OCI-LY1 (cell line): ENCODE results near the gene TPSD1.

Experiments used
- H2AFZ ChIP-seq: fragments of 200-600 bp; sonication (generic), shearing (Covaris generic); 2 replicates; pipeline ENCODE4 v1.6.0; 2014; ENCODE audit warnings: antibody characterized with exemption, mild to moderate bottlenecking, low read length
- H3F3A ChIP-seq: fragments of 200-600 bp; sonication (generic), shearing (Covaris generic); 2 replicates; pipeline ENCODE4 v1.6.0; 2014; ENCODE audit warnings: mild to moderate bottlenecking, antibody characterized with exemption, low read length, moderate library complexity; ENCODE audit not compliant: insufficient read depth
- H3K27ac ChIP-seq: fragments of 200-600 bp; sonication (generic); 2 replicates; pipeline ENCODE4 v1.5.1; 2014; ENCODE audit warnings: low read length, mixed run types, mild to moderate bottlenecking, low read depth; ENCODE audit not compliant: poor library complexity, severe bottlenecking
- H3K27me3 ChIP-seq: fragments of 200-600 bp; sonication (generic); 2 replicates; pipeline ENCODE4 v1.6.0; 2014; ENCODE audit warnings: antibody characterized with exemption, mild to moderate bottlenecking, low read length, moderate library complexity; ENCODE audit not compliant: insufficient read depth
- H3K36me3 ChIP-seq: fragments of 200-600 bp; sonication (generic); 2 replicates; pipeline ENCODE4 v1.6.1; 2014; ENCODE audit warnings: mild to moderate bottlenecking, antibody characterized with exemption, low read length, moderate library complexity, mixed read lengths; ENCODE audit not compliant: insufficient read depth
- H3K4me1 ChIP-seq: fragments of 200-600 bp; sonication (generic); 2 replicates; pipeline ENCODE4 v1.5.1; 2014; ENCODE audit warnings: mild to moderate bottlenecking, low read length, moderate library complexity; ENCODE audit not compliant: insufficient read depth, severe bottlenecking
- H3K4me2 ChIP-seq: fragments of 200-600 bp; sonication (generic), shearing (Covaris generic); 2 replicates; pipeline ENCODE4 v1.6.1; 2014; ENCODE audit warnings: low read length
- H3K4me3 ChIP-seq: fragments of 200-600 bp; sonication (generic); 2 replicates; pipeline ENCODE4 v1.5.1; 2014; ENCODE audit warnings: low read length, low read depth, mild to moderate bottlenecking, mixed read lengths; ENCODE audit not compliant: poor library complexity, severe bottlenecking
- H3K79me2 ChIP-seq: fragments of 200-600 bp; shearing (Covaris generic); 2 replicates; pipeline ENCODE4 v1.6.1; 2016; ENCODE audit warnings: mixed run types, low read length, mixed read lengths; ENCODE audit not compliant: insufficient read depth
- H3K9ac ChIP-seq: fragments of 200-600 bp; sonication (generic), shearing (Covaris generic); 2 replicates; pipeline ENCODE4 v1.6.1; 2014; ENCODE audit warnings: mild to moderate bottlenecking, low read length, mixed read lengths
- H3K9me2 ChIP-seq: fragments of 200-600 bp; sonication (generic), shearing (Covaris generic); 2 replicates; pipeline ENCODE4 v1.6.1; 2014; ENCODE audit warnings: low read depth, mild to moderate bottlenecking, low read length, mixed read lengths
- H3K9me3 ChIP-seq: fragments of 200-600 bp; shearing (Covaris generic); 2 replicates; pipeline ENCODE4 v1.6.1; 2014; ENCODE audit warnings: low read length, mixed read lengths
- H4K20me1 ChIP-seq: fragments of 200-600 bp; sonication (generic), shearing (Covaris generic); 2 replicates; pipeline ENCODE4 v1.6.0; 2016; ENCODE audit warnings: mild to moderate bottlenecking, low read length; ENCODE audit not compliant: insufficient read depth
- CTCF ChIP-seq: fragments of 200-600 bp; sonication (generic), shearing (Covaris generic); IDR thresholded peaks from 2 replicates; pipeline ENCODE4 v1.5.1; 2017; ENCODE audit warnings: mild to moderate bottlenecking, antibody characterized with exemption, low read length, moderate library complexity, mixed read lengths
- EZH2 ChIP-seq: fragments of 200-600 bp; sonication (generic), shearing (Covaris generic); IDR thresholded peaks from 2 replicates; pipeline ENCODE4 v1.8.0; 2017; ENCODE audit warnings: borderline replicate concordance, mixed run types, mild to moderate bottlenecking, antibody characterized with exemption, low read length, moderate library complexity, mixed read lengths

TPSD1 gene

GRCh38 chr16:1305823-1306222 is 50.0 kb downstream of the TPSD1 start:
- Histone ChIP-seq H2AFZ (no peak overlapping the region), H3K4me2 (no peak overlapping the region)

GRCh38 chr16:1306334-1306733 is 50.5 kb downstream of the TPSD1 start:
- H3K4me2 ChIP-seq, result no peak overlapping the region
- H3K9ac ChIP-seq, result no peak overlapping the region
- peaks cover 4% of the 10 kb centered on the region; the same call in 1 of the 2 replicates for H3K36me3 ChIP-seq
- peaks cover 15% of the 10 kb centered on the region for H3K79me2 ChIP-seq
- H4K20me1 ChIP-seq, result no peaks in the 10 kb centered on the region
- H3F3A ChIP-seq, result no peaks in the 10 kb centered on the region
- no peak overlapping the region for H3K27ac ChIP-seq
- no peaks in the 10 kb centered on the region for H3K27me3 ChIP-seq
- H3K4me1 ChIP-seq, result peaks cover 17% of the 10 kb centered on the region
- H3K4me3 ChIP-seq, result no peak overlapping the region
- no peak overlapping the region for H2AFZ ChIP-seq
- no peaks in the 10 kb centered on the region for H3K9me3 ChIP-seq
- no peaks in the 10 kb centered on the region for H3K9me2 ChIP-seq
- no peak for TF ChIP-seq EZH2
- TF ChIP-seq CTCF, result no peak

More at GRCh38 chr16:1305823-1306222, 50.0 kb downstream of the TPSD1 start:
- TF ChIP-seq EZH2, result no peak
- no peak for TF ChIP-seq CTCF
- Histone ChIP-seq H3K4me3 (no peak overlapping the region), H3K27ac (no peak overlapping the region), H3F3A (no peaks in the 10 kb centered on the region), H3K9me2 (no peaks in the 10 kb centered on the region), H3K79me2 (peaks cover 10% of the 10 kb centered on the region), H3K9me3 (no peaks in the 10 kb centered on the region), H3K27me3 (no peaks in the 10 kb centered on the region), H4K20me1 (no peaks in the 10 kb centered on the region), H3K4me1 (peaks cover 12% of the 10 kb centered on the region), H3K9ac (no peak overlapping the region), H3K36me3 (no peaks in the 10 kb centered on the region)

- peak overlapping the region; percentile 100 for H3K9ac ChIP-seq
- no peak for TF ChIP-seq EZH2
These were observed 52.4 kb downstream of the TPSD1 start for GRCh38 chr16:1308036-1308976.

More at GRCh38 chr16:1308036-1308976, 52.4 kb downstream of the TPSD1 start:
- no peaks in the 10 kb centered on the region for H3K9me2 ChIP-seq
- H3K9me3 ChIP-seq, result no peaks in the 10 kb centered on the region
- peaks cover 29% of the 10 kb centered on the region for H3K4me1 ChIP-seq
- peak overlapping the region; percentile 98 for H3K4me2 ChIP-seq
- peaks cover 34% of the 10 kb centered on the region for H3K79me2 ChIP-seq
- H3K27me3 ChIP-seq, result no peaks in the 10 kb centered on the region
- peak overlapping the region; percentile 74 for H3K4me3 ChIP-seq
- peak overlapping the region; percentile 46 for H3K27ac ChIP-seq
- H3K36me3 ChIP-seq, result peaks cover 21% of the 10 kb centered on the region; the same call in 1 of the 2 replicates
- H4K20me1 ChIP-seq, result no peaks in the 10 kb centered on the region
- H2AFZ ChIP-seq, result no peak overlapping the region
- H3F3A ChIP-seq, result no peaks in the 10 kb centered on the region
